ENCODE data around the gene NUDT22. TPM values are rescaled to one million over a fixed set of nuclear protein-coding genes. Genes with fewer than 3 reads are reported as not detected.

NUDT22 gene
- total RNA-seq, 1 donor from 2014 or later = 91.9 TPM

- TF ChIP-seq CTCF (conservative IDR thresholded peaks at IDR 0.05; ENCODE audit: low read depth, low read length) = no peak
- no peak overlapping the region for H3K4me3 ChIP-seq (ENCODE audit: low read depth, low read length)
- no peak for DNase-seq (ENCODE audit: low read depth)
Observed at GRCh38 chr11:64183890-64184289, 42.2 kb upstream of the NUDT22 start.

DNA sequence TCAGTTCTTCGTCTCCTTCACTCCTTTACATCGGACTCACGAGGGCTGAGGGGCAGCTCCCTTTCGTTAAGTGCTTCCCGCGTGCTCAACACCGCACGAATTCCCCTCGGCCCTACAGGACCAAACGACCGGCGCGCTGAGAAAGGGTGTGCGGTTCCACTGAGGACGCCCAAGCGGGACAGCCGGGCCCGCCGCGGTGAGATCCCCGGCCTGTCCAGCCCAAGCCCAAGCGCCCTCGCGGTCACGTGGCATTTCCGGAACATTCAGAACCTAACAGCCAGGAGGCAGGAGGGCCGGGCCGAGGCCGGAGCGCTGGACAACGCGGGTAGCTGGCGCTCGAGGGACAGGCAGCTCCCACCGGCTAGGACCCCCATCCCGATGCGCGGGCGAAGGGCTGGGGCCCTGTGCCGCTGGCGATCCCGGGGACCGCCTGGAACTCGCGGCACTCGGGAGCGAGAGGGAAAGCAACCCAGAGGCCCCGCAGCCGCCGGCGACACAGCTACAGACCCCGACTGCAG lies 40.8 kb upstream of the NUDT22 start:
- TF ChIP-seq CTCF (conservative IDR thresholded peaks at IDR 0.05; ENCODE audit: low read depth, low read length) = peak; percentile 35
- no peak for DNase-seq (ENCODE audit: low read depth)
- peak overlapping the region; percentile 65 for H3K4me3 ChIP-seq (ENCODE audit: low read depth, low read length)

DNA sequence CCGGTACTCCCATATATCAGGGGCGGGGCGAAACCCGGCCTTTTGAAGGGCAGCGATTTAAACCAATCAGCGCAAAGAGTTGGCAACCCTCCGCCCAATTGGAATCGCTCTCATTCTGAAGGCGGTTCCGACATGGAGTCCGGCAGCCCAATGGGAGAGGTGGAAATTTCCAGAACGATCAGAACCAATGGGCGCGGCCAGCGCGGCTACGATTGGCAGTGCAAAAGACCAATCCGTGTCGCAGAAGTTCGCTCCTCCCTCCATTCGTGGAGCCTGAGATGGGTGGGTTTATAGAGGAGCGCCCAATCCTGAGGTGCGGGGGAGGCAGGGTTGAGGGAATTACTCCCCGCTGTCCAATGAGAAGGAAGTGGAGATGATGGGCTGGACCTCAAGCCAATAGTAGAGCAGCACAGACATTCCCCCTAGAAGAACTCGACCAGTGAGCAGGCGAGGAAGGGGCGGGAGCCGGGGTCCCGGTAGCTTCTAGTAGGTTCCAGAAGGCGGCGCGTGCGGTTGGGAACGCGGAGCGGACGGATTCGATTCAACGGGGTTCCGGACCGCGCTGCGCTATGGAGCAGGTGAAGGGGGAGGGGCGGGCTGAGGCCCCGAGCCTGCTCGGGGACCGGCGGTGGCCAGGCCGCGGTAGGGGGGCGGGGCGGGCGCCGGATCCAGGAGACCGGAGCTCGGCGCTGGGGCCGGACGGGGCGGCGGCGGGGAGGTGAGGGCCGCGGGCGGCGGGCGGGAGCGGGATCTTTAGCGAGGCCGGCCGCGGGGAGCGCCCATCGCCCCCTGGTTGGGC lies 40.2 kb upstream of the NUDT22 start, which contains the start of gene STIP1:
Gene STIP1 (plus strand): TSS at position 479 of the 799 bp plus-strand sequence. CDS start 91 bp downstream, at position 570.
- TF ChIP-seq CTCF (conservative IDR thresholded peaks at IDR 0.05; ENCODE audit: low read depth, low read length) = peak; percentile 33
- peak; percentile 100 for DNase-seq (ENCODE audit: low read depth)
- H3K4me3 ChIP-seq (ENCODE audit: low read depth, low read length) = peak within 1 kb of the TSS; percentile 65

GRCh38 chr11:64186492-64187165 lies 39.4 kb upstream of the NUDT22 start:
- no peak for DNase-seq (ENCODE audit: low read depth)
- TF ChIP-seq CTCF (conservative IDR thresholded peaks at IDR 0.05; ENCODE audit: low read depth, low read length) = no peak
- H3K4me3 ChIP-seq (ENCODE audit: low read depth, low read length) = no peak overlapping the region

DNA sequence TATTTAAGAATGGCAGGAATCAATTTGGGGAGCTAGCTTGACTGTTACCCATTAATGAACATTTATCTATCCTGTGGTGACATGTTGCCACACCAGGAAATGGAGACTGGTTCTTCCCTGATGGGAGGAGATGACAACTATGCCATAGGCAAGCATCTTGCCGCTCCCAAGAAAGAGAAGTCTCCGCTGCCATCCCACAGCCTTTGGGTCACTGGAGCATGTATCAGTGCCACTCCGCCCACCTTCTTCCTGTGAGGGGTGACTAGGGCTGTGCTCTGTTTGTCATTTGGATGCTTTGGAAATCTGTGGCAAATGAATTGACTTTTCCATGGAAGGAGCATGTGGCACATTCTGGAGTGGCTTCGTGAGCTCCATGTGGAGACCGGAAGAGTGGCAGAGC lies 33.6 kb upstream of the NUDT22 start:
- TF ChIP-seq CTCF (conservative IDR thresholded peaks at IDR 0.05; ENCODE audit: low read depth, low read length) = no peak
- no peak overlapping the region for H3K4me3 ChIP-seq (ENCODE audit: low read depth, low read length)
- no peak for DNase-seq (ENCODE audit: low read depth)

DNA sequence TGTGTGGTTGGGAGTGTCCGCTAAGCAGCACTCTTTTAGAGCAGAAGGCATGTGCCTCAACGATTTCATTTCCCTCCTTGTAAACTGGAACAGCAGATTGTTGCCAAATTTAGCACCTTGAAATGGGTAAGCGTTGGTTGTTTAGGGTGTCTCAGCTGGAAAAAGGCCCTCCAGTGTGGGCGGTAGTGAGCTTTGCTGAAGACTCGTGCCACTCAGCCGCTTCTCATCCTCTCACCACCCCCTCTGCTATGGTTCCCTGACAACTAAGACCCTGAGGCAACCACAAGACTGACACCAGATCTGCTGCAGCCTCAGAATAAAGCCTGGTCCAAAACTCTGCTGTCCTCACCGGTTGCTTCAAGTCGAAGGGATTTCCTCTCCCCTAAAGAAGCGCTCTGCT lies 29.4 kb upstream of the NUDT22 start:
- no peak overlapping the region for H3K4me3 ChIP-seq (ENCODE audit: low read depth, low read length)
- no peak for TF ChIP-seq CTCF (conservative IDR thresholded peaks at IDR 0.05; ENCODE audit: low read depth, low read length)

More for the DNA sequence above, 29.4 kb upstream of the NUDT22 start:
- DNase-seq (ENCODE audit: low read depth) = no peak

Data from epithelial cell of proximal tubule (primary cell).